GM06990 (cell line): Measurements from ENCODE around the gene SPRING1.

Experiments used
- DNase-seq: peaks from one replicate; pipeline ENCODE4 v3.0.0-alpha.2; 2011; ENCODE audit not compliant: insufficient read length; ENCODE audit errors: extremely low read depth
- H3K27me3 ChIP-seq: replicated peaks from 2 replicates; pipeline ENCODE4 v1.6.0; 2011; ENCODE audit warnings: low read length; ENCODE audit not compliant: control insufficient read depth, insufficient read depth
- H3K36me3 ChIP-seq: 2 replicates; pipeline ENCODE4 v1.5.1; 2011; ENCODE audit warnings: low read length; ENCODE audit not compliant: control insufficient read depth, insufficient read depth
- H3K4me3 ChIP-seq: replicated peaks from 2 replicates; pipeline ENCODE4 v1.5.1; 2011; ENCODE audit warnings: low read depth, mild to moderate bottlenecking, control low read depth, low read length
- CTCF ChIP-seq: IDR thresholded peaks from 2 replicates; pipeline ENCODE4 v1.5.1; 2011; ENCODE audit warnings: low read length, control low read depth, mild to moderate bottlenecking, inconsistent platforms; ENCODE audit not compliant: insufficient read depth, poor library complexity, severe bottlenecking

SPRING1 gene

GRCh38 chr12:116737774-116738657, at the start of gene SPRING1, which contains the start of gene RNFT2:
Gene SPRING1, minus strand, starts transcription at chr12:116738069. Its CDS starts 169 bp downstream, at chr12:116737900.
Gene RNFT2, plus strand, starts transcription at chr12:116738315. Its CDS starts 2,183 bp downstream, at chr12:116740498.
- TF ChIP-seq CTCF = peak; percentile 7
- Histone ChIP-seq H3K36me3 (no peaks in the 10 kb centered on the region; the same call in 1 of the 2 replicates), H3K27me3 (no peaks in the 10 kb centered on the region), H3K4me3 (peak within 1 kb of the TSS; percentile 86)
- peak; percentile 99 for DNase-seq

- no peak for DNase-seq
- Histone ChIP-seq H3K36me3 (peaks cover 6% of the 10 kb centered on the region), H3K4me3 (no peak overlapping the region)
These were observed 46.4 kb upstream of the SPRING1 start for GRCh38 chr12:116784238-116784612.

DNA sequence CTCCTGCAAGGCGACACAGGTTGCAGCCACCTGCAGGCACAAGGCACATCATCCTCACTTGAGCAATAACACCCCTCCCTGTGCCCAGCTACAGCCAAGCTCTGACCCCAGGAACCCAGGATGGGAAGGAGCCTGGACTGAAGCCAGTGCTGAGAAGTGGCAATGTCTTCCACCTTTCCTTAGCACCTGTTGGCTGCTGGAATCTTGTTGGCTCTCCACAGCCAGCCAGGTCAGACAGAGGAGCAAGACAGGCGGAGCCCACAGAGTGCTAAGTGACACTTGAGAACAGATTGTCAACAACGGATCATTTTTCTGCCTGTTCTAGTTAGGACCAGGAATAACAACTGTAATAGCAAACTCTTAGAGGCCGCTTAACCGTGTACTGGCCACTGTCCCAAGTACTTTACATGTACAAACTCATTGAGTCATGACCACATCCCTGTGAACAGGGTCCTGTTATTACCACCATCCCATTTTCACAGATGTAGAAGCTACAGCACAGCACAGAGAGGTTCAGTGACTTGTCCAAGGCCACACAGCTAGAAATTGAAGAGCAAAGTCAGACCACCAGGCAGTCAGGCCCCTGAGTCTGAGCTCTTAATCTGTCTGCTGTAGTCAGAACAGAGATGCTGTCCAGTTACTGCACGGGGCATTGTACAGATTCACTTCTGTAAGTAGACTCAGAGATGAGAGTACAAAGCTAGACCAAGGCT, 45.8 kb upstream of the SPRING1 start:
- Histone ChIP-seq H3K27me3 (no peaks in the 10 kb centered on the region), H3K36me3 (peaks cover 6% of the 10 kb centered on the region), H3K4me3 (no peak overlapping the region)
- no peak for DNase-seq
- no peak for TF ChIP-seq CTCF

More at GRCh38 chr12:116784238-116784612, 46.4 kb upstream of the SPRING1 start:
- H3K27me3 ChIP-seq = no peaks in the 10 kb centered on the region
- no peak for TF ChIP-seq CTCF

- no peak for TF ChIP-seq CTCF
- no peaks in the 10 kb centered on the region for H3K27me3 ChIP-seq
- no peak overlapping the region for H3K4me3 ChIP-seq
- DNase-seq = no peak
- H3K36me3 ChIP-seq = peaks cover 6% of the 10 kb centered on the region
These were observed 43.1 kb upstream of the SPRING1 start for GRCh38 chr12:116780942-116781341.

- H3K4me3 ChIP-seq = no peak overlapping the region
- H3K27me3 ChIP-seq = no peaks in the 10 kb centered on the region
- no peak for DNase-seq
- H3K36me3 ChIP-seq = peaks cover 6% of the 10 kb centered on the region
- TF ChIP-seq CTCF = no peak
These were observed 41.7 kb upstream of the SPRING1 start for GRCh38 chr12:116779597-116779996.
